Stomach smooth muscle (tissue), 2 donors: Measurements from ENCODE around the gene YEATS2.
"Not testable (repeated sequence)": the region's sequence is repeated elsewhere in the genome, so short reads cannot be mapped to it uniquely, and the experiment has no call there.

Experiments used
- H3K27ac ChIP-seq: one replicate; pipeline ENCODE4 v1.7.0; 2013; ENCODE audit warnings: mild to moderate bottlenecking, low read length, inconsistent platforms
- H3K27me3 ChIP-seq, 2 donors: one replicate each; pipeline ENCODE4 v1.7.0; 2013; ENCODE audit warnings: low read length in 2 of 2; ENCODE audit not compliant: insufficient read depth in 2 of 2, control insufficient read depth in 1 of 2
- H3K36me3 ChIP-seq, 2 donors: one replicate each; pipeline ENCODE4 v1.7.0; 2013; ENCODE audit warnings: low read length in 2 of 2; ENCODE audit not compliant: control insufficient read depth in 2 of 2, insufficient read depth in 2 of 2
- H3K4me1 ChIP-seq: one replicate; pipeline ENCODE4 v1.7.0; 2013; ENCODE audit warnings: low read length; ENCODE audit not compliant: control insufficient read depth, insufficient read depth
- H3K4me3 ChIP-seq, 2 donors: one replicate each; pipeline ENCODE4 v1.7.0; 2013; ENCODE audit warnings: low read length in 2 of 2
- H3K9ac ChIP-seq, 2 donors: one replicate each; pipeline ENCODE4 v1.7.0; 2013; ENCODE audit warnings: low read length in 2 of 2, mild to moderate bottlenecking in 1 of 2
- H3K9me3 ChIP-seq, 2 donors: one replicate each; pipeline ENCODE4 v1.7.0; 2013; ENCODE audit warnings: low read length in 2 of 2; ENCODE audit not compliant: control insufficient read depth in 2 of 2
- donor health status: healthy.
- donor health status: Pancreatic carcinoma.

The YEATS2 gene

GRCh38 chr3:183775781-183776180, 78.2 kb downstream of the YEATS2 start:
- no peak overlapping the region for H3K9ac ChIP-seq
- H3K27ac ChIP-seq = no peak overlapping the region

GRCh38 chr3:183776451-183776850, 78.9 kb downstream of the YEATS2 start:
- H3K27ac ChIP-seq, H3K9ac ChIP-seq, H3K4me3 ChIP-seq, H3K4me1 ChIP-seq, H3K9me3 ChIP-seq, H3K27me3 ChIP-seq: not testable (repeated sequence)
- peaks cover 40 to 45% of the 10 kb centered on the region in 2 donors for H3K36me3 ChIP-seq

More at GRCh38 chr3:183775781-183776180, 78.2 kb downstream of the YEATS2 start:
- peaks cover 37 to 45% of the 10 kb centered on the region in 2 donors for H3K36me3 ChIP-seq
- no peaks in the 10 kb centered on the region for H3K27me3 ChIP-seq
- H3K4me1 ChIP-seq = no peaks in the 10 kb centered on the region
- H3K4me3 ChIP-seq = no peak overlapping the region
- no peaks in the 10 kb centered on the region for H3K9me3 ChIP-seq

DNA sequence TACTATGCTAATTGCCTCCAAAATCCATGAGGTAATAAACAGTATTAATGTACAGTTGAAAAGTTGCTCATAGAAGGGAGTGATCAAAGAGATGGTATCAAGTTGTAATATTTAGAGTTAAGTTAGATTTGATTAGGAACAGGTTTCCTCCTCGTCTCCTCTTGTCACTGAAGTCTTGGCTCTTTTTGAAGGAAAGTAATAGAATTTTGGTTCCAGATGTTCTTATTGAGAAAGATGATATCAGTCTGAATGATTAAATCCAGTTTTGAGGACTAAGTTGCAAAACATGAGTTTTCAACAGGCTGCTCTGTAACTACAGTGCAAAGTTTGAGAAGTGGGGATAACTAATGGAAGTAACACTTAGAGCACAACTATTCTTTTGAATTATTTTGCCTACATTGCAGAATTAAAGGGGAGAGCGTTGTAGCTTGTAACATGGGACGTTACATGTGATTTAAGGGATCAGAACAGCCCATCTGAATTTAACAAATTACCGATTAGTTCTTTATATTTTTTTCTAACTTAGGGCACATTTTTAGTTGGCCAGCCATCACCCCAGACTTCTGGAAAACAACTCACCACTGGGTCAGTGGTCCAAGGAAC, 79.5 kb downstream of the YEATS2 start:
- no peak overlapping the region for H3K27ac ChIP-seq
- H3K36me3 ChIP-seq = peaks cover 40 to 43% of the 10 kb centered on the region in 2 donors
- H3K27me3 ChIP-seq = no peaks in the 10 kb centered on the region
- no peaks in the 10 kb centered on the region for H3K9me3 ChIP-seq
- no peaks in the 10 kb centered on the region for H3K4me1 ChIP-seq
- H3K9ac ChIP-seq = no peak overlapping the region
- H3K4me3 ChIP-seq = no peak overlapping the region

DNA sequence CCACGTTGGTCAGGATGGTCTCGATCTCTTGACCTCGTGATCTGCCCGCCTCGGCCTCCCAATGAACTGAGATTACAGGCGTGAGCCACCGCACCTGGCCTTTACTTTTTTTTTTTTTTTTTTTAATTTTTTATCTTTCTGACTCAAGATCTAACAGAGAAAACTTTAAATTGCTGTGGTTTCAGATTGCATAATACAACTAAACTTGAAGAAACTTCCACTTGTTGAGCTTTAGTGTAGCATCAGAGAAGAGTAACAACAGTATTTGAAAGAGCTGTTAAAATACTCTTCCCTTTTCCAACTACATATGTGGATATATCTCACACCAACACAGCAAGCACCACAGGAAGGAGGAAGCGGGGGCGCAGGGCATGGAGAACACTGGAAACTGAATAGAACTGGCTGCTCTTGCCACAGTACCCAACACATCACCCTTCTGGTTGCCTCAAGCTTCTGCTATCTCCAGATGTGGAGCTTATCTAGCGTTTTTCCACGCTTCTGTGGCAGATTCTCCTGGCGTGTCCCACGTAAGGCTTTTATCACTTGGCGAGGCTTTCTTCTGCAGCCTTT, 82.4 kb downstream of the YEATS2 start:
- H3K9me3 ChIP-seq = no peaks in the 10 kb centered on the region
- H3K4me3 ChIP-seq = no peak overlapping the region
- peaks cover 22 to 28% of the 10 kb centered on the region in 2 donors for H3K36me3 ChIP-seq
- H3K9ac ChIP-seq = no peak overlapping the region
- no peak overlapping the region for H3K27ac ChIP-seq
- H3K4me1 ChIP-seq = no peaks in the 10 kb centered on the region
- no peaks in the 10 kb centered on the region for H3K27me3 ChIP-seq

DNA sequence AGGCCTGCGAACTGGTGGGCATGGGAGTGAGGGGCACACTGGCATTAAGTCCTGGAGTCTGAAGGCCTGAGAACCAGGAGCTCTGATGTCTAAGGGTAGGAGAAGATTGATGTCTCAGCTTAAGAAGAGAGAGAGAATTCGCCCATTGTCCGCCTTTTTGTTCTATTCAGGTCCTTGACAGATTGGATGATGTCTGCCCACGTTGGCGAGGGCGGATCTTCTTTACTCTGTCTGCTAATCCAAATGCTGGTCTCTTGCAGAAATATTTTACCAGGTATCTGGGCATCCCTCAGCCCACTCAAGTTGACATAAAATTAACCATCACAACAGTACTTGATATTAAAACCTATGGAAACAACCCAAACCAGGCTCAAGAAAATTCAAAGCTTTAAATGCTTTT, 83.6 kb downstream of the YEATS2 start:
- Histone ChIP-seq H3K9me3 (no peaks in the 10 kb centered on the region), H3K4me1 (no peaks in the 10 kb centered on the region), H3K9ac (no peak overlapping the region), H3K36me3 (peaks cover 27 to 31% of the 10 kb centered on the region in 2 donors), H3K27me3 (no peaks in the 10 kb centered on the region), H3K4me3 (no peak overlapping the region), H3K27ac (no peak overlapping the region)

GRCh38 chr3:183782576-183783276, 85.1 kb downstream of the YEATS2 start:
- Histone ChIP-seq H3K9me3 (no peaks in the 10 kb centered on the region), H3K4me1 (no peaks in the 10 kb centered on the region), H3K27me3 (no peaks in the 10 kb centered on the region), H3K9ac (no peak overlapping the region), H3K27ac (no peak overlapping the region), H3K4me3 (no peak overlapping the region), H3K36me3 (peaks cover 27 to 29% of the 10 kb centered on the region in 2 donors)

GRCh38 chr3:183784503-183784902, 86.9 kb downstream of the YEATS2 start:
- H3K4me1 ChIP-seq, H3K9me3 ChIP-seq, H3K9ac ChIP-seq, H3K27ac ChIP-seq, H3K27me3 ChIP-seq, H3K4me3 ChIP-seq: not testable (repeated sequence)
- peaks cover 22 to 25% of the 10 kb centered on the region in 2 donors for H3K36me3 ChIP-seq

DNA sequence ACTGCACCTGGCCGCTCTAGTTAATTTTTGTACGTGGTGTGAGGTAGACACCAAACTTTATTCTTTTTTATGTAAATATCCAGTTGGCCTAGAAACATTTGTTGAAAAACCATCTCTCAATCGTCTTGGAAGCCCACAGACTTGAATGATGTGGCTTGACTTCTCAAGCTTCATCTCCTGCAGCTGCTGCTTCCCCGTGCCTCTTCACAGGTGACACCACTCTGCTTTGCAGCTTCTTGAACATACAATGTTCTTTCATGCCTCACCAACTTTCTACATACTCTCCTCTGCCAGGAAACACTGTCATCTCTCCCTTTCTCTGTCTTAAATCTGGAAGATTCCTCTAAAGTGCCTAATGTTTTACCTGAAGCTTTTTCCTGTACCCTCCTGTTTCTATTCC, 92.2 kb downstream of the YEATS2 start:
- H3K36me3 ChIP-seq = peaks cover 28 to 29% of the 10 kb centered on the region in 2 donors
- H3K4me1 ChIP-seq = no peaks in the 10 kb centered on the region
- H3K27ac ChIP-seq = no peak overlapping the region
- no peak overlapping the region for H3K9ac ChIP-seq
- H3K27me3 ChIP-seq = no peaks in the 10 kb centered on the region
- H3K4me3 ChIP-seq = no peak overlapping the region
- no peaks in the 10 kb centered on the region for H3K9me3 ChIP-seq

DNA sequence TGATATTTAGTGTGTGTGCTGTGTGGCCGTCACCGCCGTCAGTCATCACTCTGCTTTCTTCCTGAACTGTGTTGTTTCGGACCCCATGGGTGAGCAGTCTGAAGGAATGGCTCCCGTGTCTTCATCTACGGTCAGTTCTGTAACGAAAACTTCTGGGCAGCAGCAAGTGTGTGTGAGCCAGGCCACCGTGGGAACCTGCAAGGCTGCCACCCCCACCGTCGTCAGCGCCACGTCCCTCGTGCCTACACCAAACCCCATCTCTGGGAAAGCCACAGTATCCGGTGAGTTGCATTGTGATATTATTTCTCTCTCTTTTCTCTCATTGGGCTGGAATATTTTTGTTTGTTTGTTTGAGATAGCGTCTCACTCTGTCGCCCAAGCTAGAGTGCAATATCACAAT, 93.1 kb downstream of the YEATS2 start:
- H3K9ac ChIP-seq = no peak overlapping the region
- H3K27me3 ChIP-seq = no peaks in the 10 kb centered on the region
- H3K9me3 ChIP-seq = no peaks in the 10 kb centered on the region
- no peaks in the 10 kb centered on the region for H3K4me1 ChIP-seq
- no peak overlapping the region for H3K4me3 ChIP-seq
- H3K27ac ChIP-seq = no peak overlapping the region
- H3K36me3 ChIP-seq = peaks cover 27 to 29% of the 10 kb centered on the region in 2 donors

GRCh38 chr3:183792976-183793375, 95.4 kb downstream of the YEATS2 start:
- no peak overlapping the region for H3K9ac ChIP-seq
- H3K36me3 ChIP-seq = peaks cover 18 to 20% of the 10 kb centered on the region in 2 donors
- H3K4me3 ChIP-seq = no peak overlapping the region
- H3K4me1 ChIP-seq = no peaks in the 10 kb centered on the region
- no peaks in the 10 kb centered on the region for H3K9me3 ChIP-seq
- no peaks in the 10 kb centered on the region for H3K27me3 ChIP-seq
- no peak overlapping the region for H3K27ac ChIP-seq

- no peak overlapping the region for H3K9ac ChIP-seq
- H3K36me3 ChIP-seq = peaks cover 31% of the 10 kb centered on the region in 2 donors
- H3K4me1 ChIP-seq = no peaks in the 10 kb centered on the region
- no peak overlapping the region for H3K4me3 ChIP-seq
- H3K27ac ChIP-seq = no peak overlapping the region
- H3K27me3 ChIP-seq = no peaks in the 10 kb centered on the region
- no peaks in the 10 kb centered on the region for H3K9me3 ChIP-seq
Observed at GRCh38 chr3:183794452-183794851, 96.9 kb downstream of the YEATS2 start.
